Stimulated activated CD4-positive, alpha-beta T cell treated with anti-CD3 and anti-CD28 coated beads, Interleukin-4, amount 100 ng/mL, for 4 hours (primary cell): Measurements from ENCODE around the gene IFNGR2.
"Not testable (repeated sequence)": the region's sequence is repeated elsewhere in the genome, so short reads cannot be mapped to it uniquely, and the experiment has no call there.

Source experiments
- DNase-seq, 2 experiments: peaks; one replicate each; pipeline ENCODE4 v3.0.0-alpha.2; 2020

IFNGR2 gene

GRCh38 chr21:33377221-33377920 lies 25.8 kb upstream of the IFNGR2 start:
- no peak for DNase-seq

DNA sequence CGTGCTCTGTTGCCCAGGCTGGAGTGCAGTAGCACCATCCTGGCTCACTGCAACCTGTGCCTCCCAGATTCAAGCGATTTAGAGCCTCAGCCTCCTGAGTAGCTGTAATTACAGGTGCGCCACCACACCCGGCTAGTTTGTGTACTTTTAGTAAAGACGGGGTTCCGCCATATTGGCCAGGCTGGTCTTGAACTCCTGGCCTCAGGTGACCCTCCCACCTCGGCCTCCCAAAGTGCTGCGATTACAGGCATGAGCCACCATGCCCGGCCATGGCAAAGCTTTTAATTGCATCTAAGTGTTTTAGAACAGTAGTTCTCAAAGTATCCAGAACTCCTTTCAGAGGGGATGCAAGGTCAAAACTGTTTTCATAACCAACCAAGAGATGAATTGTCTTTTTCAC lies 25.1 kb upstream of the IFNGR2 start:
- DNase-seq = no peak

- DNase-seq = not testable (repeated sequence)
Measured at GRCh38 chr21:33379934-33380333, 23.3 kb upstream of the IFNGR2 start.

DNA sequence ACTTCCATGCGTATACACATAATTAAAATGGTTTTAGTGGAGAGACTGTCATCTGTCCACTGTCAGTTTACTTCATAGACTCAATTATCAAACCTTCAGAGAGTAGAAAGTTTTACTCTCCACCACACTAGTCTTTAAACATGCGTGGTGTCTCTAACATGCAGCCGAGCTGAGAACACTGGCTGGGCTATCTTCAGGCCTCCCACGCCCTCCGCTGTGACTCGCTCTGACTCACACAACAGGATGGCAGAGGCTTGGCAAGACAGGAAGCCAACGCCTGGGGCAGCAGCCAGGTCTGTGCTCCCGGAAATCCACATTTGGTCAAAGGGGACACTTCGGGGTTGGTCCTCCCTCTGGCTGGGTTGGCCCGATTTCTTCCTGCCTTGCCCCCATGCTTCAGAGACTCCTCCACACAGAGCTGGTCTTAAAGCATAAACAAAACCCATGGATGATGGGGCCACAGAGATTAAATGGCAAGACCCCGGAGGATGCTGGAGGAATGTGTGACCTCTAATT lies 22.7 kb upstream of the IFNGR2 start:
- peak; percentile 84 to 95 for DNase-seq

GRCh38 chr21:33381381-33381780 lies 21.8 kb upstream of the IFNGR2 start:
- DNase-seq = not testable (repeated sequence)

DNA sequence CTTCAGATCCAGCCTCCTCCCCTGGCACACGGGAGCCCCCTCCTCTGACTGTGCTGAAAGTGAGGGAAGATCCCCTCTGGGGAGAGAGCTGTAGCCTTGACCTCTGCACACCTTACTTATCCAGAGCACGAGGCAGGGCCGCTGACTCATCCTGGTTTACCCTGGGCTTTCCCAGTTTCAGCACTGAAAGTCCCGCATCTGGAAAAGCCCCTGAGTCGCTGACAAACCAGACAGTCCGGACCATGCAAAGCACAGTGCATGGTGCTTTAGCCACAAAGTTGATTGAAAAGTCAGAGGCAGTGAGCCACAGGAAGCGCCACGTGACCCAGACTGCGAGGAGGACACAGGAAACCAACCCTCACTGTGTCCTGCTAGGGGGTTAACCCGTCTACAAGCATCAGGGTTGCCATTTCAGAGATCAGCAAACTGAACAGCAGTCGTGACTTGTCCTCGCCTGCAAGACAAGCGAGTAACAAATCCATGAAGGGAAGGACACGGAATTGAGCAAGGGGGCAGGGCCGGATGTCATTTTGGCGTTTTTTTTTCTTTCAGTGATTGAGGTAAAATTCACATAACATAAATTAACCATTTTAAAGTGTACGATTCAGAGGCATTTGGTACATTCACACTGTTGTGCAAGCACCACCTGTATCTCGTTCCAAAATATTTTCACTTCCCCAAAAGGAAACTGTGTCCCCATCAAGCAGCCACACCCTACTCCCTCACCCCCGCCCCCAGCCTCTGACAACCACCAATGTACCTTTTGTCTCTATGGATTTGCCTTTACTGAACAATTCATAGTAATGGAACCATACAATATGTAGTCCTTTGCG lies 19.9 kb upstream of the IFNGR2 start:
- peak; percentile 54 to 76 for DNase-seq

- peak in 1 of 2 experiments; percentile 23 for DNase-seq
Measured at GRCh38 chr21:33384841-33385331, 18.3 kb upstream of the IFNGR2 start.

GRCh38 chr21:33386222-33386784 lies 16.9 kb upstream of the IFNGR2 start:
- no peak for DNase-seq

GRCh38 chr21:33387294-33387693 lies 15.9 kb upstream of the IFNGR2 start:
- no peak for DNase-seq

DNA sequence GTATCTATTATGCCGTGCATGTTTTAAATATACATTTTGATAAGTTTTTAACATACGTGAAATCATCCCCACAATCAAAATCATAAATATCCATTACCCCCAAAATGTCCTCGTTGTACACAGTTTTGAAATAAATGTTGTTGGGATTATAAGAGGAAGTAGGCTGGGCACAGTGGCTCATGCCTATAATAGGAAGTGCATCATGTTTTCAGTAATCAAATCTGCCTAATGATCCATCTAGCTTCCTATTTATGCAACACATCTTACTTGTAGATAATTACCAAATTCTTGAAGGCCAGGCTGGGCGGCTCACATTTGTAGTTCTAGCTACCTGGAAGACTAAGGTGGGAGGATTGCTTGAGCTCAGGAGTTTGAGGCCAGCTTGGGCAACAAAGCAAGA lies 15.0 kb upstream of the IFNGR2 start:
- no peak for DNase-seq

DNA sequence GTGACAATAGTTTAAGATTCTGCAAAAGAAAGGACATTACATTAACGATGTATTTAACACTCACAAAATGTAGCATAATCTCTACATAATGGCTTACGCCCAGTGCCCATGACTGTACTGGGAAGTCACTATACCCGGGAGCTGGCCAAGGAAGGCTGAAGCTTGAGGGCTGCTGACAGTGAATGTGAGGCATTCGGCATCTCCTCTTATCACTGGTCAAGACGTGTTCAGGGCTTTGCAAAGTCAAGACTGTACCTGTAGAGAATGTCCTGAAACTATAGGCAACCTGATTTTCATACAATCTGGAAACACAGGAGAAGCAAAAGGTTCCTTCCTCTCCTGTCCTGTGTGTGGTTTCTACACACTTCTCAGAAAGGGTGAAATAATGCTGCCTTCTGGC lies 12.7 kb upstream of the IFNGR2 start:
- no peak for DNase-seq

DNA sequence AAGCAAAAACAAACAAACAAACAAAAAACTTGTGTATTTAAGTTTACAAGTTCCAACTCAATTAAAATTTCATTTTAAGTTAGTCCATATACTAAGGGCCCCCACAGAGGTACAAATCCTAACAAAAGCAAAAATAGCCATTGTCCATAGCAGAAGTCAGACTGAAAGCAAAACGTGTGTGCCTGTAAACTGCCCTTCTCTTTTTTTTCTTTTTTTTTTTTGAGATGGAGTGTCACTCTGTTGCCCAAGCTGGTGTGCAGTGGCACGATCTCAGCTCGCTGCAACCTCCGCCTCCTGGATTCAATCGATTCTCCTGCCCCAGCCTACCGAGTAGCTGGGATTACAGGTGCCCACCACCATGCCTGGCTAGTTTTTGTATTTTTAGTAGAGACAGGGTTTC lies 11.6 kb upstream of the IFNGR2 start:
- no peak for DNase-seq

DNA sequence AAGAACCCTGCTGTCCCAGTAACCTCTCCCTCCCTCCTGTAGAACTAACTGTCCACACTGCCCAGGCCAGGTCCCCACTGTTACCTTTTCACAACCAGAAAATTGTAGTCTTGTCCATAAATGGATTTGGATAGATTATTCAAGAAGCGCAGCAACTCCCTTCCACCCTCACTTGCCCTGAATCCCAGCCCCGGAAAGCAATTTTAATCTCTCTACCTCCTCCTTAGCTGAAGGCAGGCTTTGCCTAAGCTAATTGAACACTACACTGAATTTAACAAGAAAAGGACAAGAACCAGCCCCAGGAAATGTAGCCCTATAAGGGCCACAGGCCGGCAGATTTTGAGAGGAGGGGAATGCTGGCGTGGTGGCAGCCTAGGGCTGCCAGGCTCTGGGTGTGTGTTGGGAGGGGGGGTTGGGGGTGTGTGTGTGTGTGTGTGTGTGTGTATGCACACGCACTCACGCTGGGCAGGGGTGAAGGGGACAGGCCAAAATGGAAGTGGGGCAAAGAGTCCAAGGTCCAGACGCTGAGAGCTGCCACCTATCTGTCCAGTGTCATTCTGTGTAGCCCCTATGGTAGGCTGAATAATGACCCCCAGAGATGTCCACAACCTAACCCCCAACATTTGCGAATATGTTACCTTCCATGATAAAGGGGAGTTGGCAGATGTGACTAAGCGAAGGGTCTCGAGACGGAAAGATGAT lies 10.8 kb upstream of the IFNGR2 start:
- no peak for DNase-seq

DNA sequence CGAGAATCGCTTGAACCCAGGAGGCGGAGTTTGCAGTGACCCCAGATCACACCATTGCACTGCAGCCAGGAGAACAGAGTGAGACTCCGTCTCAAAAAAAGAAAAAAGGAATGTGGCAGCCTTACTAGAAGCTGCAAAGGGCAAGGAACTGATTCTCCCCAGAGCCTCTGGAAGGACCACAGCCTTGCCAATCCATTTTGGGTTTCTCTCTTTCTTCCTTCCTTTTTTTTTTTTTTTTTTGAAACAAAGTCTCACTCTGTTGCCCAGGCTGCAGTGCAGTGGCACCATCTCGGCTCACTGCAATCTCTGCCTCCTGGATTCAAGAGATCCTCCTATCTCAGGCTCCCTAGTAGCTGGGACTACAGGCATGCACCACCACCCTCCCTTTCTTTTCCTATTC lies 9.9 kb upstream of the IFNGR2 start:
- DNase-seq = no peak

DNA sequence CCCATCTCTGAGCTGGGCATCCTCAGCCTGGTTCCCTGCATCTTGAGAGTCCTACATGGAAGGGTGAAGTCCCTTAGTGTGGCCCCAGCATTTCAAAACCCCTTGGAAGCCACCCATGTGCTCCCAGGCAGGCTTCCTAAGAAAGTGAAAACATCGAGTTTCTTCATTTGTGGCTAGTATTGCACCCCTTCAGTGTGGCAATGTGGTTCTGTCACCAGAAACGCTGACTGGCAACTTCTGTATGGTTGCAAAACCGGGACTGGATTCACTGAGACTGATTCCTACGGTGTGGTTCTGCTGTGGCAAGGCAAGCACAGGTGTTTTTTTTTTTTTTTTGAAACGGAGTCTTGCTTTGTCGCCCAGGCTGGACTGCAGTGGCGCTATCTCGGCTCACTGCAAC lies 9.0 kb upstream of the IFNGR2 start:
- DNase-seq = no peak

- DNase-seq = no peak
Measured at GRCh38 chr21:33395891-33396331, 7.3 kb upstream of the IFNGR2 start.

DNA sequence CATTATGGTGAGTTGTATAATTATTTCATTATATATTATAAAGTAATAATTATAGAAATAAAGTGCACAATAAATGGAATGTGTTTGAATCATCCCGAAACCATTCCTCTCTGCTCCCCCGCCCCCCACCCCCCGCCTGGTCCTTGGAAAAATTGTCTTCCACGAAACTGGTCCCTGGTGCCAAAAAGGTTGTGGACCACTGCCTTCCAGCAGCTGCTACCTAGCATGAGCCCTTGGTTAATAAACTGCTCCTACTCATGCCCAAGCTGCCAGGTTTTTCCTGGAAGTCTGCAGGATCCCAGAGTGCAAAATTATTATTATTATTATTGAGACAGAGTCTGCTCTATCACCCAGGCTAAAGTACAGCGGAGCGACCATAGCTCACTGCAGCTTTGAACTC lies 6.8 kb upstream of the IFNGR2 start:
- DNase-seq = no peak

GRCh38 chr21:33396951-33397350 lies 6.3 kb upstream of the IFNGR2 start:
- no peak for DNase-seq

GRCh38 chr21:33397717-33398116 lies 5.5 kb upstream of the IFNGR2 start:
- no peak for DNase-seq

DNA sequence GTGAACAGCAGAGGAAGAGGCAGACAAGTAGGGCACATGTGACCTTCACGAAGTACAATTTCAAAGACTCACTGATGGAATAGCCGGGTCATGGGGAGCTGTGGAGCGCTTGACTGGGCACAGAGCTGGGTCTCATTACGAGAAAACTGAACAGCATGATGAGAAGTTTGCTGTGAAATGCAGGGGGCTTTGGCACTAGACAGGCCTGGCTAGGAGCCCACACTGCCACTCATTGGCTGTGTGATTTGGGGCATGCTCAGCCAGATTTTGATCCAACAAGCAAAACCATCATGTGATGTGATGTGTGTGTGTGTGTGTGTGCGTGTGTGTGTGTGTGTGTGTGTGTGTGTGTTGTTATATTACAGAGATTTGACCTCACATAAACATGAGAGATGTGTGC lies 4.9 kb upstream of the IFNGR2 start:
- no peak for DNase-seq

DNA sequence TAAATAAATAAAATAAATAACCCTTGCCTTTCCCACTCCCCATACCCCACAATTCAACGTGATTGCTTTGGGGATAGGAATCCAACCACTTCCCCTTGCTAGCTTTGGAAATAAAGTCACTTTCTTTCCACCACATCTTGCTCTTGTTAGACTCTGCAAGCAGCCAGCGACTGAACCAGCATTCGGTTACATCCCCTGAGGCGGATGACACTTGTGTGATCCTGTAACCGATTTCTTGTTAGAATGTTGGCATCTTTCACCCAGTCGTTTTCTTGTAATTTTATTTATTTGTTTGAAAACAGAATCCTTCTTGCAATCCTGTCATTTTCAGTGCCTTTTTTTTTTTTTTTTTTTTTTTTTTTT lies 1.6 kb upstream of the IFNGR2 start:
- no peak for DNase-seq

- DNase-seq = peak in 1 of 2 experiments; percentile 25
Measured at GRCh38 chr21:33402001-33402979, 923 bp upstream of the IFNGR2 start.
